Measurements from ENCODE around the gene CCL20. TPM values are rescaled to one million over a fixed set of nuclear protein-coding genes. Genes with fewer than 3 reads are reported as not detected.

Gene CCL20
- total and polyA plus RNA-seq, 2 donors (not counting 3 experiments of a cell fraction or from before 2014, with no cell fraction given): 0.32 TPM; not detected in 1

DNA sequence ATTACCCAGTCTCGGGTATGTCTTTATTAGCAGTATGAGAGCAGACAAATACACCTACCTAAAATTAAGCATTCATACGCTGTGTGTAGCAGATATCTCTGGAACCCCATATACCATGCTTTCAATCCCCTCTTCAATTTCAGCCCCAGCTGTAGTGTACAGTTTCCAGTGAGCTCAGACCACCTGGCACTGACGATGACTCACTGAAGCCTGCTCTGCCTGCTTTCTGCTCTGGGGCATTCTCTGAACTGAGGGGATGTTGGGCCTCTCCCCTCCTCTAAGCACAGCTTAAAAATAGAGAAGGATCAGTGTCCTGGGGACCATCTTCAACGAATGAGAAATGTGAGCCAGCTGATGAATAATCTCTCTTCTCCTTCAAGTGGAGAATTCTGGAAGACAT, 8.7 kb upstream of the CCL20 start:
- no peak overlapping the region for H3K4me3 ChIP-seq (replicated peaks in 1 of 3; ENCODE audit: insufficient read depth in 1 of 3, low read depth in 1 of 3, low read length in 3 of 3)
- dilution Hi-C loops (cut with MboI; ENCODE audit: extremely low pct_ligation_motif_present, low sequenced_read_pairs) (no loop called here), intact Hi-C loops (cut with micrococcal nuclease) (no loop called here)
- H3K27me3 ChIP-seq (ENCODE audit: control insufficient read depth in 2 of 2, insufficient read depth in 2 of 2, low read length in 2 of 2): no peaks in the 10 kb centered on the region
- no peak for FAIRE-seq
- H3K27ac ChIP-seq (ENCODE audit: insufficient read depth, low read depth, low read length): no peak overlapping the region
- no peak overlapping the region for H3K4me2 ChIP-seq (ENCODE audit: insufficient read depth, low read length)
- H3K36me3 ChIP-seq (ENCODE audit: control insufficient read depth in 2 of 2, extremely low read depth in 1 of 2, insufficient read depth in 2 of 2, low read length in 2 of 2): no peaks in the 10 kb centered on the region
- H2AFZ ChIP-seq (ENCODE audit: low read depth, low read length): peak overlapping the region; percentile 54
- H3K79me2 ChIP-seq (ENCODE audit: control insufficient read depth, insufficient read depth, low read length): no peaks in the 10 kb centered on the region
- no peaks in the 10 kb centered on the region for H4K20me1 ChIP-seq (replicated peaks; ENCODE audit: control insufficient read depth, extremely low read depth, insufficient read depth, low read length)
- ChIA-PET POLR2A (no interaction called here), CTCF (interaction anchor here (1.0 to 1.9 kb wide), 3 partner anchors 12 to 57 kb away, joined by 5 to 6 read pairs (median 6); no protein-coding TSS in a partner anchor)
- peaks cover 2% of the 10 kb centered on the region for H3K4me1 ChIP-seq (ENCODE audit: control insufficient read depth, extremely low read depth, insufficient read depth, low read length)
- TF ChIP-seq JUN (IDR thresholded peaks at IDR 0.05; ENCODE audit: borderline replicate concordance, insufficient read depth, insufficient read length, low read depth) (no peak), GATA2 (IDR thresholded peaks at IDR 0.05; ENCODE audit: insufficient read depth, insufficient read length, low read depth, low read length) (no peak), FOS (IDR thresholded peaks at IDR 0.05; ENCODE audit: borderline replicate concordance, insufficient read depth, low read length) (no peak), EZH2 (IDR thresholded peaks at IDR 0.05; ENCODE audit: borderline replicate concordance, low read depth, low read length, severe bottlenecking) (no peak), POLR2A (IDR thresholded peaks at IDR 0.05; ENCODE audit: low read depth, low read length) (no peak), POLR2AphosphoS5 (IDR thresholded peaks at IDR 0.05; ENCODE audit: insufficient read depth, low read depth, low read length) (no peak), MYC (IDR thresholded peaks at IDR 0.05; ENCODE audit: low read depth, low read length) (no peak)
- TF ChIP-seq, protein P1, sequence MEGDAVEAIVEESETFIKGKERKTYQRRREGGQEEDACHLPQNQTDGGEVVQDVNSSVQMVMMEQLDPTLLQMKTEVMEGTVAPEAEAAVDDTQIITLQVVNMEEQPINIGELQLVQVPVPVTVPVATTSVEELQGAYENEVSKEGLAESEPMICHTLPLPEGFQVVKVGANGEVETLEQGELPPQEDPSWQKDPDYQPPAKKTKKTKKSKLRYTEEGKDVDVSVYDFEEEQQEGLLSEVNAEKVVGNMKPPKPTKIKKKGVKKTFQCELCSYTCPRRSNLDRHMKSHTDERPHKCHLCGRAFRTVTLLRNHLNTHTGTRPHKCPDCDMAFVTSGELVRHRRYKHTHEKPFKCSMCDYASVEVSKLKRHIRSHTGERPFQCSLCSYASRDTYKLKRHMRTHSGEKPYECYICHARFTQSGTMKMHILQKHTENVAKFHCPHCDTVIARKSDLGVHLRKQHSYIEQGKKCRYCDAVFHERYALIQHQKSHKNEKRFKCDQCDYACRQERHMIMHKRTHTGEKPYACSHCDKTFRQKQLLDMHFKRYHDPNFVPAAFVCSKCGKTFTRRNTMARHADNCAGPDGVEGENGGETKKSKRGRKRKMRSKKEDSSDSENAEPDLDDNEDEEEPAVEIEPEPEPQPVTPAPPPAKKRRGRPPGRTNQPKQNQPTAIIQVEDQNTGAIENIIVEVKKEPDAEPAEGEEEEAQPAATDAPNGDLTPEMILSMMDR (IDR thresholded peaks at IDR 0.05; ENCODE audit: extremely low read depth in 1 of 2, insufficient read depth in 1 of 2, low read depth in 1 of 2, low read length in 2 of 2): no peak
- TF ChIP-seq, protein P2, sequence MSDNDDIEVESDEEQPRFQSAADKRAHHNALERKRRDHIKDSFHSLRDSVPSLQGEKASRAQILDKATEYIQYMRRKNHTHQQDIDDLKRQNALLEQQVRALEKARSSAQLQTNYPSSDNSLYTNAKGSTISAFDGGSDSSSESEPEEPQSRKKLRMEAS (IDR thresholded peaks at IDR 0.05; ENCODE audit: insufficient read depth, insufficient read length): no peak
- no peaks in the 10 kb centered on the region for H3K9me3 ChIP-seq (replicated peaks; ENCODE audit: control insufficient read depth, insufficient read depth, low read length)
- no peak overlapping the region for H3K9ac ChIP-seq (replicated peaks; ENCODE audit: extremely low read depth, insufficient read depth, low read length)
- no peak for DNase-seq (ENCODE audit: low read depth, low spot score)
- no peaks in the 10 kb centered on the region for H3K9me1 ChIP-seq (replicated peaks; ENCODE audit: control insufficient read depth, extremely low read depth, insufficient read depth, low read length)
- BruUV-seq (replicated peaks): no TSS peak
